ENCODE measurements around the gene EMC1. TPM values are rescaled to one million over a fixed set of nuclear protein-coding genes. Genes with fewer than 3 reads are reported as not detected.
A peak's percentile ranks its signal among the peaks of the same experiment; 100 is the strongest.
"Not testable (repeated sequence)": the region's sequence is repeated elsewhere in the genome, so short reads cannot be mapped to it uniquely, and the experiment has no call there.

EMC1 gene
- total and polyA plus RNA-seq, 2 experiments from 2014 or later = 25.0 to 37.0 TPM

DNA sequence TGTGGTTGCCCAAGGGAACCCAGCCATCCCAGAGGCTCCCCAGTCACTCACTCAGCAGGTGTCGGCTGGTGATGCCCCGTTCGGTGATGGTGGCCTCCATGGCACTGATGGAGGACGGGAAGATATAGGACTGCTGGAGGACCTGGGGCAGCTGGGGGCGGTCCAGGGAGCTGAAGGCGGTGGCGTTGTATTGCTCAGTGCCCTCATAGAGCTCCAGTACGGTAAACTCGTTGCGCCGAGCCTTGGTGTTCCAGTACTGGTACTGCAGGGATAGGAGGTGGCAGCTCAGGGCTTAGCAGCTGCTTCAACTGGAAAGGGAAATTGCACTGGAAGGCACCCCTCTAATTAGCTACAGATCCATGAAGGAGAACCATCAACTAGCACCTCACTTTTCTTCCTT lies 28.8 kb downstream of the EMC1 start:
- H3K36me3 ChIP-seq = peaks cover 60% of the 10 kb centered on the region

DNA sequence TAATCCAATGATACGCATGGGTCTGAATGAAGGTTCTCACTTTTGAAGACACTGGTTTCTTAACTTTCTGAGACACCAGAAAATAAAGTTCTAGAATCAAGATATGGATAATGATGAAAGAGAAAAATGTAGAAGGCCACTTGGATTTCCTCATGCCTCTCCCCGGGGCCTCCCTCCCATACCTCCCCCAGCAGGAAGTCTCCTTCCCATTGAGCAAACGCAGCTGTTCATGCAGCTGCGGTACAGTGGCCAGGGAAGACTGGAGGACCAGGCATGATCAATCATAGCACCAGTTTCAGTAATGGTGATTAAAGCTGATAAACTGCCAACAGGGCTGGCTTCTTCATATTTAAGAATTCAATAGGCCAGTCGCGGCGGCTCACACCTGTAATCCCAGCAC lies 30.3 kb downstream of the EMC1 start:
- peak in 1 of 2 donors; percentile 86 for DNase-seq (ENCODE audit: low read depth in 1 of 2, low spot score in 1 of 2)
- Histone ChIP-seq H3K4me1 (ENCODE audit: low read depth) (no peaks in the 10 kb centered on the region), H3K9me3 (ENCODE audit: low read depth) (no peaks in the 10 kb centered on the region), H3K4me3 (no peak overlapping the region), H3K27ac (no peak overlapping the region), H3K36me3 (peaks cover 63% of the 10 kb centered on the region), H3K27me3 (no peaks in the 10 kb centered on the region)
- TF ChIP-seq, protein P1, sequence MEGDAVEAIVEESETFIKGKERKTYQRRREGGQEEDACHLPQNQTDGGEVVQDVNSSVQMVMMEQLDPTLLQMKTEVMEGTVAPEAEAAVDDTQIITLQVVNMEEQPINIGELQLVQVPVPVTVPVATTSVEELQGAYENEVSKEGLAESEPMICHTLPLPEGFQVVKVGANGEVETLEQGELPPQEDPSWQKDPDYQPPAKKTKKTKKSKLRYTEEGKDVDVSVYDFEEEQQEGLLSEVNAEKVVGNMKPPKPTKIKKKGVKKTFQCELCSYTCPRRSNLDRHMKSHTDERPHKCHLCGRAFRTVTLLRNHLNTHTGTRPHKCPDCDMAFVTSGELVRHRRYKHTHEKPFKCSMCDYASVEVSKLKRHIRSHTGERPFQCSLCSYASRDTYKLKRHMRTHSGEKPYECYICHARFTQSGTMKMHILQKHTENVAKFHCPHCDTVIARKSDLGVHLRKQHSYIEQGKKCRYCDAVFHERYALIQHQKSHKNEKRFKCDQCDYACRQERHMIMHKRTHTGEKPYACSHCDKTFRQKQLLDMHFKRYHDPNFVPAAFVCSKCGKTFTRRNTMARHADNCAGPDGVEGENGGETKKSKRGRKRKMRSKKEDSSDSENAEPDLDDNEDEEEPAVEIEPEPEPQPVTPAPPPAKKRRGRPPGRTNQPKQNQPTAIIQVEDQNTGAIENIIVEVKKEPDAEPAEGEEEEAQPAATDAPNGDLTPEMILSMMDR (IDR thresholded peaks at IDR 0.05; ENCODE audit: low read depth, low read length) = no peak

More for the DNA sequence above, 28.8 kb downstream of the EMC1 start:
- H3K27ac ChIP-seq = no peak overlapping the region
- H3K4me1 ChIP-seq (ENCODE audit: low read depth) = no peaks in the 10 kb centered on the region
- TF ChIP-seq, protein P1 (IDR thresholded peaks at IDR 0.05; ENCODE audit: low read depth, low read length) = no peak
- no peak overlapping the region for H3K4me3 ChIP-seq
- no peaks in the 10 kb centered on the region for H3K9me3 ChIP-seq (ENCODE audit: low read depth)
- DNase-seq (ENCODE audit: low read depth in 1 of 2, low spot score in 1 of 2) = no peak
- no peaks in the 10 kb centered on the region for H3K27me3 ChIP-seq

DNA sequence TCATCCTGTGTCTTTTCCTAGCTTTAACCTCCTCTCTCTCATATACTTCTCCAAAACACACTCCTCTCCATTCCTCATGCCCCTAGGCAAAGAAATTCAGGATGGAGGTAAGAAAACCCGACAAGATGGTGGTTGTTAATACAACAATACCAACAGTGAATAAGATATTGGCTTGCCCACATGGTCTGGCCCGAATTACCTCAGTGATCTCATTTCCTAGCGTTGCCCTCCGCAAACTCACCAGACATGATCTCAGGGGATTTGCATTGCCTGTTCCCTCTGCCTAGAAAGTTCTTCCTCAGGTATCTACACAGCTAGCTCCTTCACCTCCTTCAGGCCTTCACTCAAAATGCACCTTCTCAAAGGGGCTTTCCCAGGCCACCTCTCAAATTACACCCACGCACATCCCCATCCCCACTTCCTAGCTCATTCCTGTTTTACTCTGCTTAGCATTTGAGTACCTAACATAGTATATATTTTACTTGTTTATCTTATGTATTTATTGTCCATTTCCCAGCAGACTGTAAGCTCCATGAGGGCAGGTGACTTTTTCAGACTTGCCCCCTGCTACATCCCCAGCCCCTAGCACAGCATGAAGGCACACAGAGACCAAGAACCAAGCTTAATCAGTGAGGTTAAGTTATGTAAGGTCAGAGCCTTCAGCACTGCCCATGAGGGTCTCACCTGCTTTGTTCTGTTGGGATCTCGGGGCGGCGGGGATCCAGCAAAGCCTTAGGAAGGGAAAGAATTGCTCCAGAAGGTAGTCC lies 31.1 kb downstream of the EMC1 start:
- Histone ChIP-seq H3K4me1 (ENCODE audit: low read depth) (no peaks in the 10 kb centered on the region), H3K9me3 (ENCODE audit: low read depth) (no peaks in the 10 kb centered on the region), H3K36me3 (peaks cover 61% of the 10 kb centered on the region), H3K27me3 (no peaks in the 10 kb centered on the region), H3K4me3 (no peak overlapping the region), H3K27ac (peak overlapping the region; percentile 54)
- TF ChIP-seq, protein P1 (IDR thresholded peaks at IDR 0.05; ENCODE audit: low read depth, low read length) = no peak
- DNase-seq (ENCODE audit: low read depth in 1 of 2, low spot score in 1 of 2) = no peak

GRCh38 chr1:19219451-19219850 lies 31.9 kb downstream of the EMC1 start:
- Histone ChIP-seq H3K27ac (peak overlapping the region; percentile 54), H3K27me3 (no peaks in the 10 kb centered on the region), H3K36me3 (peaks cover 57% of the 10 kb centered on the region), H3K4me3 (no peak overlapping the region), H3K4me1 (ENCODE audit: low read depth) (no peaks in the 10 kb centered on the region), H3K9me3 (ENCODE audit: low read depth) (no peaks in the 10 kb centered on the region)
- no peak for DNase-seq (ENCODE audit: low read depth in 1 of 2, low spot score in 1 of 2)
- TF ChIP-seq, protein P1 (IDR thresholded peaks at IDR 0.05; ENCODE audit: low read depth, low read length) = no peak

- H3K4me3 ChIP-seq; H3K27ac ChIP-seq; H3K4me1 ChIP-seq (ENCODE audit: low read depth); H3K9me3 ChIP-seq (ENCODE audit: low read depth); H3K27me3 ChIP-seq; DNase-seq (ENCODE audit: low read depth in 1 of 2, low spot score in 1 of 2): not testable (repeated sequence)
- peaks cover 45% of the 10 kb centered on the region for H3K36me3 ChIP-seq
Measured at GRCh38 chr1:19216585-19216984, 34.7 kb downstream of the EMC1 start.

GRCh38 chr1:19213580-19213979 lies 37.7 kb downstream of the EMC1 start:
- H3K36me3 ChIP-seq = peaks cover 25% of the 10 kb centered on the region
- H3K9me3 ChIP-seq (ENCODE audit: low read depth) = no peaks in the 10 kb centered on the region
- H3K27ac ChIP-seq = no peak overlapping the region
- H3K4me3 ChIP-seq = no peak overlapping the region
- no peaks in the 10 kb centered on the region for H3K27me3 ChIP-seq
- DNase-seq (ENCODE audit: low read depth in 1 of 2, low spot score in 1 of 2) = no peak
- peaks cover 14% of the 10 kb centered on the region for H3K4me1 ChIP-seq (ENCODE audit: low read depth)
- TF ChIP-seq, protein P1 (IDR thresholded peaks at IDR 0.05; ENCODE audit: low read depth, low read length) = no peak
